ENCODE data around the gene VAV1.

The VAV1 gene

DNA sequence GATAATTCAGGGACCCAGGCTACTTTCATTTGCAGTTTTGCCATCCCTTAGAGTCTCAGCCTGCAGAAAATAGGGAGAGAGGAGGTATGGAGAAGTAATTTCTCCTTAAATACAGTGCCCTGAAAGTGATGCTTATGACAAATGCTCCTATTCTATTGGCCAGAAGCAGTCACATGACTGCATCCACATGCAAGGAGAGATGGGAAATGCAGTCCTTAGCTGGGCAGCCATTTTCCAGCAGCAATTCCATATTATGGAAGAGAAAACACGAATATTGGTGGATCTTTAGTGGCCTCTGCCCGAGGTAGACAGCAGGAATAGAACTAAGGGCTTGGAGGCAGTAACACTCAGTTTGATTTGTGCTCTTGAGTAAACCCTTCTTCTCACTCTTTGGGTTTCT lies 39.4 kb downstream of the VAV1 start:
- no peak overlapping the region for H3K4me3 ChIP-seq (ENCODE audit: low read depth, low read length)
- TF ChIP-seq CTCF (IDR thresholded peaks at IDR 0.05; ENCODE audit: insufficient read depth, low read depth, low read length, missing control alignments) = no peak
- peak; percentile 47 for DNase-seq (ENCODE audit: low read depth)

- no peak overlapping the region for H3K4me3 ChIP-seq (ENCODE audit: low read depth, low read length)
- DNase-seq (ENCODE audit: low read depth) = no peak
- no peak for TF ChIP-seq CTCF (IDR thresholded peaks at IDR 0.05; ENCODE audit: insufficient read depth, low read depth, low read length, missing control alignments)
These were observed 40.1 kb downstream of the VAV1 start for GRCh38 chr19:6812612-6813011.

DNA sequence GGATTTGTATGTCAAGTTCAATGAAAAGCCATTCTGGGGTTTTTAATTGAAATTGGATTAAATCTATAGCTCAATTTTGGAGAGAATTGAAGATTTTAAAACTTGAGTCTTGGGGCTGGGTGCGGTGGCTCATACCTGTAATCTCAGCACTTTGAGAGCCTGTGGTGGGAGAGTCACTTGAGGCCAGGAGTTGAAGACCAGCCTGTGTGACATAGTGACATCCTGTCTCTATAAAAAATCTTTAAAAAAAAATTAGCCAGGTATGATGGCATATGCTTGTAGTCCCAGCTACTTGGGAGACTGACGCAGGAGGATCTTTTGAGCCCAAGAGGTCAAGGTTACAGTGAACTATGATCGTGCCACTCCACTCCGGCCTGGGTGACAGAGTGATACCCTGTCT lies 41.2 kb downstream of the VAV1 start:
- no peak overlapping the region for H3K4me3 ChIP-seq (ENCODE audit: low read depth, low read length)
- DNase-seq (ENCODE audit: low read depth) = no peak
- TF ChIP-seq CTCF (IDR thresholded peaks at IDR 0.05; ENCODE audit: insufficient read depth, low read depth, low read length, missing control alignments) = no peak

DNA sequence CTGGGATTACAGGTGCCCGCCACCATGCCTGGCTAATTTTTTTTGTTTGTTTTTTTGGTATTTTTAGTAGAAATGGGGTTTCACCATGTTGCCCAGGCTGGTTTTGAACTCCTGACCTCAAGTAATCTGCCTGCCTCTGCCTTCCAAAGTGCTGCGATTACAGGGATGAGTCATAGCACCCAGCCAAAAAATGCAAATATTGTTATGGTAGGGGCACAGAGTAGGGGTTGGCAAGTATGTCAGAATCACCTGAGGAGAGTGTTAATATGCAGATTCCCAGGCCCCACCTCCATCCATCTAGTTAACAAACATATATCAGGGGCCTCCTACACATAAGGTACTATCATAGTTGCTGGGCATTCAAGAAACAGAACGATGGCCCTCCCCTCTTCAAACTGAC lies 44.7 kb downstream of the VAV1 start:
- H3K4me3 ChIP-seq (ENCODE audit: low read depth, low read length) = no peak overlapping the region
- no peak for TF ChIP-seq CTCF (IDR thresholded peaks at IDR 0.05; ENCODE audit: insufficient read depth, low read depth, low read length, missing control alignments)
- no peak for DNase-seq (ENCODE audit: low read depth)

GRCh38 chr19:6818246-6818645 lies 45.7 kb downstream of the VAV1 start:
- H3K4me3 ChIP-seq (ENCODE audit: low read depth, low read length) = no peak overlapping the region
- no peak for TF ChIP-seq CTCF (IDR thresholded peaks at IDR 0.05; ENCODE audit: insufficient read depth, low read depth, low read length, missing control alignments)
- no peak for DNase-seq (ENCODE audit: low read depth)

DNA sequence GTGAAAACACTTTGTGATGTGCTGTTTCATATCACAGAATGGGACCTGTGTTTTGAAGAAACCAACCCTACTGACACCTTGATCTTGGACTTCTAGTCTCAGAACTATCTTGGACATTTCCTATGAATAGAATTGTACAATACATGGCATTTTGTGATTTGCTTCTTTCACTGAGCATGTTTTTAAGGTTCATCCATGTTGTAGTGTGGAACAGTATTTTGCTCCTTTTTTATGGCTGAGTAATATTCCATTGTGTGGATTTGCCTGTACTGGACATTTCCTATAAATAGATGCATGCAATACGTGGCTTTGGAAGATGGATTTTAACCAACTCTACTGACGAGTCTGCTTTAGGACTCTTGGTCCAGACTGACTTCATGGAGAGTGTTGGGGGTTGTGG lies 46.8 kb downstream of the VAV1 start:
- DNase-seq (ENCODE audit: low read depth) = no peak
- TF ChIP-seq CTCF (IDR thresholded peaks at IDR 0.05; ENCODE audit: insufficient read depth, low read depth, low read length, missing control alignments) = no peak
- H3K4me3 ChIP-seq (ENCODE audit: low read depth, low read length) = no peak overlapping the region

DNA sequence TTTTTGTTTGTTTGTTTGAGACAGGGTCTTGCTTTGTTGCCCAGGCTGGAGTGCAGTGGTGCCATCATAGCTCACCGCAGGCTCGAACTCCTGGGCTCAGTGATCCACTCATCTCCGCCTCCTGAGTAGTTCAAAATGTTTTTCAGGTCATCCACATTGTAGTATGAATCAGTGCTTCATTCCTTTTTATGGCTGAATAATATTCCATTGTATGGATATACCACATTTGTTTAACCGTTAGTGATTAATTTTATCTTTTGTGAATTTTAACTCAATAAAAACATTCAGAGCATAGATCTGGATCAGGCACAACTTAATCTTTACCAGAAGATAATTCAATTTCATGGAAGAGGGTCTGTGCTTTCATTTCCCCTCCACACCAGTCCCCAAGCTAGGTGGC lies 47.7 kb downstream of the VAV1 start:
- TF ChIP-seq CTCF (IDR thresholded peaks at IDR 0.05; ENCODE audit: insufficient read depth, low read depth, low read length, missing control alignments) = no peak
- no peak for DNase-seq (ENCODE audit: low read depth)
- no peak overlapping the region for H3K4me3 ChIP-seq (ENCODE audit: low read depth, low read length)
